ENCODE measurements around the gene LIPC. TPM values are rescaled to one million over a fixed set of nuclear protein-coding genes. Genes with fewer than 3 reads are reported as not detected.
A peak's percentile ranks its signal among the peaks of the same experiment; 100 is the strongest.

LIPC gene
- total RNA-seq, 2 experiments from 2014 or later, result 0.60 to 0.68 TPM

DNA sequence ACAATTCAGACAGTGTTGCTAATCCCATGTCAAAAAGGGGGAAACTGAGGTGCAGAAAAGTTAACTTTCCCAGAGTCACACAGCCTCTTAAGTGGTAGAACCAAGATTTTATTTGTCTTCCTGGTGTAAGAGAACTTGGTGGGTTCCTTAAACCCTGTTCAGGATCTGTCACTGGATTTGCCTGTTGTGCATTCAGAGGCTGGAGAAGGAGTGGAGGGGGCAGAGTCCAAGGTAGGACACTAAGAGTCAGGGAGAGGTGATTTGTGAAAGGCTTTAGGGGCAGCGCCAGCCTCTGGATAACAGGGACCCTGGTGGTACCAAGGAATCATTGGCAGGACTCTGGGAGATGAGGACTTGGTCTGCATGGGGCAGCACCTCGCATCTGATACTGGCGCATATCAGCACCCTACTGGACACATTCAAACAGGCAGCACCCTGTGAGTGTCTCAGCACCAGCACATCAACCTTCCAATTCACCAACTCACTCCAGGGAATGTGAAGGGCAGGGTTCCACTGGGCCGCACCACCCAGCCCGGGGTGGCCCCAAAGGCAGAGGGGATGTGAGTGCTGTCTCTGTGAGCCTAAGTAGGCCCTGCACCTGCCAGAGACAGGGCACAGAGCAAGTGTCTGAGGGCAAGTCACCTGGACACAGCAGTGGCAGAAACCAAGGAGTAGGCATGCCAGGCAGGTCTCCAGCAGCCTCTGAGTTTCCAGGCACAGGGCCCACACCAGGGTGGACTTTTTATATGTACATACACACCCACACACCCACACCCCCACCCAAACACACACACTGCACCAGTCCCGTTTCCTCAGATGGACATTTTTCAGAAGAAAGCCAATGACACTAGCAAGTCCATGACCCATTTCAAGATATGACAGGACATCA, 71.6 kb downstream of the LIPC start:
- H3K27me3 Mint-ChIP-seq, result peaks cover 29% of the 10 kb centered on the region
- no peak overlapping the region for H3K4me3 Mint-ChIP-seq
- peaks cover 2% of the 10 kb centered on the region for H3K36me3 Mint-ChIP-seq (ENCODE audit: low read depth)
- H3K9me3 Mint-ChIP-seq, result no peaks in the 10 kb centered on the region
- POLR2A ChIA-PET, result no interaction called here
- H3K27ac Mint-ChIP-seq, result no peak overlapping the region
- H3K4me1 Mint-ChIP-seq, result peaks cover 13% of the 10 kb centered on the region
- DNase-seq, result no peak
- CTCF ChIA-PET, result no interaction called here

DNA sequence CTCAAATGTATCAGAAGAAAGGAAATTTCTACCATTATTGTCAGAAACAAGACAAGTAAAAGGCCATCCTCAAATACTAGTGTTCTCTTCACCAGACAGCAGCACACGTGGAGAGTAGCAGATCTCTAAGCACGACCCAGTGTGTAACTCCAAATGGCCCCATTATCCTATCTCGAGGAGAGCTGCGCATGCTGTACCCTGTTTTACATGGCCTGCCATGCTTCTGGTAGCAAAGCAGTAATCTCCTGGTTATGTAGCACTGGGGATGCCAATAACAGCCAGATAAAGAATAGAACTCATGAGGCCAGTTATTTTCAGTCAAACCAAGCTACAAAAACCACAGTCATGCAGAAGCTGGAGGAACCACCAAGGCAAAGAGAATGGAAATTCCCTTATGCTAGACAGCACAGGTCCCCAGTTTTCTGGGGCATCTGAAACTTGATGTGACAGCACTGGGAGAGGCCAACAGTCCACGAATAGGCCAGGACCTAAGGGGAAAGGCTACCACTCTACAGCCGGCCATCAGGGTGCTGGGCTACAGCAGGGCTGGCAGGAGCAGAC, 73.0 kb downstream of the LIPC start:
- POLR2A ChIA-PET, result no interaction called here
- Mint-ChIP-seq H3K27ac (no peak overlapping the region), H3K27me3 (peaks cover 32% of the 10 kb centered on the region)

DNA sequence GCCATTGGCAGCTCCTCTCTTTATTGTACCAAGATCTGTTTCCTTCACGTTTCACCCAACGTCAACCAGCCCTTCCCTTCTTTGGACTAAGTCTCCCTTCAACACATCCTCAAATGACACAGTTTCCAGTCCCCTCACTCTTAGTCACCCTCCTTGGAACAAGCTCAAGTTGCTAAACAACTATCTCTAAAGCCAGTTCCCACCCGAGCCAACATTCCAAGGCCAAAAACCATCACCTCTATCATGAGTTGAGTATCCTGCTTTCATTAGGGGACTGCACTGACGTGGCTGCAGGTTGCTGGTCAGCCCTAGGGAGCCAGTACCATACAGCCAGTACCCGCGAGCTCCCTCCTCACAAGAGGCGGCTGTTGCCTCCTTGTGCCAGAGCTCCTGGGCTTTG, 73.8 kb downstream of the LIPC start:
- POLR2A ChIA-PET, result no interaction called here
- no peaks in the 10 kb centered on the region for H3K9me3 Mint-ChIP-seq
- peaks cover 35% of the 10 kb centered on the region for H3K27me3 Mint-ChIP-seq
- CTCF ChIA-PET, result interaction anchor here (1.4 kb wide), 1 partner anchor 29 kb away, joined by 3 read pairs; no protein-coding TSS in a partner anchor
- peaks cover 2% of the 10 kb centered on the region for H3K36me3 Mint-ChIP-seq (ENCODE audit: low read depth)
- H3K27ac Mint-ChIP-seq, result no peak overlapping the region
- no peak for DNase-seq
- no peak overlapping the region for H3K4me3 Mint-ChIP-seq
- peaks cover 13% of the 10 kb centered on the region for H3K4me1 Mint-ChIP-seq

More for the DNA sequence above, 73.0 kb downstream of the LIPC start:
- Mint-ChIP-seq H3K4me1 (peaks cover 13% of the 10 kb centered on the region), H3K36me3 (ENCODE audit: low read depth) (peaks cover 2% of the 10 kb centered on the region), H3K4me3 (no peak overlapping the region), H3K9me3 (no peaks in the 10 kb centered on the region)
- no peak for DNase-seq
- CTCF ChIA-PET, result interaction anchor here (0.6 to 1.4 kb wide), 2 partner anchors 28 to 169 kb away, joined by 3 to 4 read pairs; no protein-coding TSS in a partner anchor

DNA sequence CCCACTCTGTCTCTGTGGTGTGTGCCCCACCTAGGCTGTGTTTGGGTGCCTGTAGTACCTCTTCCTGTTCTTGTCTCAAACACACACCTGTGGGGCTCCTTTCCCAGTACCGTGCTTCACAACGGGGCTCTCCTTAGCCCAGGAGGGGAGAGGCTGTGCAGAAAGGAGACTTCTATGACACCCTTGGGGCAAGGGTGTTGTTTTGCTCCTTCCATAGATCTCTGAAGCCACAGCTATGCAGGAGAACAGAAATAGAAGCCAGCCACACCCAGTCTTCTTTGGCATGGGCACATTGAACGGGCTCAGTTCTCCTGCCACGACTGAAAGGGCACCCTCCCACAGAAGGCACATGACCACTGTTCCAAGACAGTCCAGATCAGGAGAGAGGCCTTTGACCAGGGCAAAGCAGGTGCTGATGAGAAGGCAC, 74.3 kb downstream of the LIPC start:
- no peak overlapping the region for H3K27ac Mint-ChIP-seq
- DNase-seq, result no peak
- POLR2A ChIA-PET, result interaction anchor here (1.3 kb wide), 1 partner anchor 38 kb away, joined by 4 read pairs; no protein-coding TSS in a partner anchor

DNA sequence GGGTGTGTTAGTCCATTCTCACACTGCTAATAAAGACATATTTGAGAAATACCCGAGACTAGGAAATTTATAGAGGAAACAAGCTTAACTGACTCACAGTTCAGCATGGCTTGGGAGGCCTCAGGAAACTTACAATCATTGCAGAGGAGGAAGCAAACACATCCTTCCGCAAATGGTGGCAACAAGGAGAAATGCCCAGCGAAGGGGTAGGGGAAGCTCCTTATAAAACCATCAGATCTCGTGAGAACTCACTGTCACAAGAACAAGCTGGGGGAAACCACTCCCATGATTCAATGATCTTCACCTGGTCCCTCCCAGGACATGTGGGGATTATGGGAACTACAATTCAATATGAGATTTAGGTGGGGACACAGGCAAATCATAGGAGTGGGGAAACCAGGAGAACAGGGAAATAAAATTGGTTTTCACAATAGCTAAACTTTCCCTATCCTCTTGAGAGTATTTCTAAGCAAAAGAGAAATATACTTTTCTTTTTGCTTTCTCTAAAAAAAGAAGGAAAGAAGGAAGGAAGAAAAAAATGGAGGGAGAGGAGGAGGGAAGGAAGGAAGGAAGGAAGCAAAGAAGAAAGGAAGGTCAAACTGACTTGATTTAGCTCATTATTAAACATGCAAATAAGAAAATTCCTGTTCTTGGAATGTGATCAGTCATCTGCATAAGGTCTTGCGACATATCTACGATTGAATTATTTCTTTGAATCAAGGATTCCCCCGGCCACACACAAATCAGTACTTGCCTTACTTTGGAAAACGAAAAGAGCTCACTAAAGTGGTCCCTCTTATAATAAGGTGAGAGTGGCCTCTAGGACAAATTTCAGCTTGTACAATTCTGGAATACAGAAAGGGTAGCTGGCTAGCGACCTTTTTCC, 75.2 kb downstream of the LIPC start:
- no peak for DNase-seq
- no peaks in the 10 kb centered on the region for H3K9me3 Mint-ChIP-seq
- CTCF ChIA-PET, result interaction anchor here (1.2 to 2.0 kb wide), 2 partner anchors 9 to 10 kb away, joined by 4 to 7 read pairs; no protein-coding TSS in a partner anchor
- H3K4me1 Mint-ChIP-seq, result peaks cover 13% of the 10 kb centered on the region
- POLR2A ChIA-PET, result interaction anchor here (1.0 to 1.3 kb wide), 3 partner anchors 9 to 38 kb away, joined by 4 read pairs; no protein-coding TSS in a partner anchor
- peaks cover 29% of the 10 kb centered on the region for H3K27me3 Mint-ChIP-seq
- no peak overlapping the region for H3K4me3 Mint-ChIP-seq
- H3K36me3 Mint-ChIP-seq (ENCODE audit: low read depth), result peaks cover 2% of the 10 kb centered on the region
- H3K27ac Mint-ChIP-seq, result no peak overlapping the region

More for the DNA sequence above, 74.3 kb downstream of the LIPC start:
- CTCF ChIA-PET, result interaction anchor here (2.0 kb wide), 1 partner anchor 11 kb away, joined by 7 read pairs; no protein-coding TSS in a partner anchor
- Mint-ChIP-seq H3K4me1 (peaks cover 13% of the 10 kb centered on the region), H3K27me3 (peaks cover 31% of the 10 kb centered on the region), H3K36me3 (ENCODE audit: low read depth) (peaks cover 2% of the 10 kb centered on the region), H3K4me3 (no peak overlapping the region), H3K9me3 (no peaks in the 10 kb centered on the region)

DNA sequence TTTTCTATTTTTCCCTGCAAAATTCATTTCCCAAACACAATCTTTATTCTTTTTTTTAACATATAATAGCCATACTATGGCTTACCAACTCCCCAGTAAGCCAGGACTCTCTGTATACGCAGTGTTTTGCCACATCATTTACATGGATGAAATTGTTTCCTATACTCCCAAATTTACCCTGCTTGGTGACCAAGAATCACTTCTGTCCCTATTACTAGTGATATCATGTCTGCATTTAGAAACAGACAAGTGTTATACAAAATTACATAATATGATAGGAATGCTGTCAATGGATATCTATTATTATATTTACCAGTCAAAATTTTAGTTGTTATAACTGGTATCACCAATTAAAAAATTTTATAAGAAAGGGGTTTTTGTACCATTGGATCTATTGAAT, 77.8 kb downstream of the LIPC start:
- Mint-ChIP-seq H3K4me1 (peaks cover 22% of the 10 kb centered on the region), H3K9me3 (no peaks in the 10 kb centered on the region), H3K4me3 (no peak overlapping the region), H3K27me3 (peaks cover 27% of the 10 kb centered on the region), H3K36me3 (ENCODE audit: low read depth) (peaks cover 2% of the 10 kb centered on the region), H3K27ac (no peak overlapping the region)
- CTCF ChIA-PET, result no interaction called here
- no peak for DNase-seq
- POLR2A ChIA-PET, result no interaction called here

DNA sequence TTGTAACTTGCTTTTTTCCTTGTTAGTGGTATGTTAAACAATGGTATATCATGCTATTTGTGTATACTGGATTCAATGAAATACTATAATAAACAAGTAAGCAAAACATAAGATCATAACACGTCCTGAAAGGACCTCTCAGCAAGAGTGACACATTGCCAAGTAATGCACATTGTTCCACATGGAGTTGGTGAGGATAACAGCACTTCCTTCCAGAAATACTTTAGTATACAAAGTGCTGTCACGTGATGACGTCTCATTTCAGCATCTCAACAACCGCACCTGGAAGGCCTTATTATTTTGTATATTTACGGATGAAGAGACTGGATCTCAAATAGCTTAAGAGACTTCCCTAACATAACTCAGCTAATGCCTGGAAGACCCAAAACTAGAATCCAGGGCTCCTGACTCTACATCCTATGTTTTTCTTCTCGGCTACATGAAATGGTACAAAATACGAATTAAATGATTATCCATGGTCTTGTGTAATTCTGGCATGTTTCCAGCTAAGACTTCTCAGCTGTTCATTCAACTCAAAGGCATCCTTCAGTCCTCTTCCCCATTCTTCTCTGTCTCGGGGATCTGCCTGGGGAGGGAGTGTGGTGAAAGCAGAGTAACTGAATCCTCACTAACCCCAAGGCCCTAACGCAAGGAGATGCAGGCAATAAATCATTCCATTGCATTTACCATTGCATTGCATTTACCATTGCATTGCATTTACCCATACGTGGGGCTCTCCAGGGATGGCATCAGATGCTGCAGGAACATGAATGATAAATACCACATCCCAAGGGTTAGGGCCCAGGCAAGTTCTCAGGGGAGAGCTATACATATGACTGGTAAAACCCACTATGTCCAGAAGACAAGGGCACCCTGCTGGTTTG, 79.2 kb downstream of the LIPC start:
- Mint-ChIP-seq H3K4me3 (no peak overlapping the region), H3K9me3 (peaks cover 7% of the 10 kb centered on the region), H3K4me1 (peaks cover 24% of the 10 kb centered on the region), H3K36me3 (ENCODE audit: low read depth) (peaks cover 9% of the 10 kb centered on the region), H3K27me3 (peaks cover 27% of the 10 kb centered on the region), H3K27ac (no peak overlapping the region)
- ChIA-PET CTCF (no interaction called here), POLR2A (interaction anchor here (1.0 kb wide), 1 partner anchor 10 kb away, joined by 3 read pairs; no protein-coding TSS in a partner anchor)
- no peak for DNase-seq

DNA sequence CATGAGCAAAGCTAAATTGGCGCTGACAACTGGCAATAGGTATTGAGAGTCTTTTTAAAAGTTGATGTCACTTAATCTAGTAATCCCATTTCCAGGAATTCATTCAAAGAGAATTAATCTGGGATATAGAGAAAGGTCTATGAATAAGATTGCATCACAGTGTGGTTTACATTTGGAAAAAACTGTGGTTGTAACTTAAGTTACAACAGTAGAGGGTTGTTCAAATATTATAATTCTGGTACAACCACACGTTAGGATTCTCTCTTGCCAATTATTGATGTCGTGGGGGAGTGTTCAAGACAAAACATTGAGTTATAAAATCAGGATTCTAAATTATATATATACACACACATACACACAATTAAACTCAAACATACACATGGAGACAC, 79.8 kb downstream of the LIPC start:
- Mint-ChIP-seq H3K4me3 (no peak overlapping the region), H3K27me3 (peaks cover 25% of the 10 kb centered on the region), H3K9me3 (peaks cover 7% of the 10 kb centered on the region), H3K4me1 (peaks cover 21% of the 10 kb centered on the region), H3K36me3 (ENCODE audit: low read depth) (peaks cover 9% of the 10 kb centered on the region), H3K27ac (no peak overlapping the region)
- CTCF ChIA-PET, result no interaction called here
- POLR2A ChIA-PET, result no interaction called here
- no peak for DNase-seq

DNA sequence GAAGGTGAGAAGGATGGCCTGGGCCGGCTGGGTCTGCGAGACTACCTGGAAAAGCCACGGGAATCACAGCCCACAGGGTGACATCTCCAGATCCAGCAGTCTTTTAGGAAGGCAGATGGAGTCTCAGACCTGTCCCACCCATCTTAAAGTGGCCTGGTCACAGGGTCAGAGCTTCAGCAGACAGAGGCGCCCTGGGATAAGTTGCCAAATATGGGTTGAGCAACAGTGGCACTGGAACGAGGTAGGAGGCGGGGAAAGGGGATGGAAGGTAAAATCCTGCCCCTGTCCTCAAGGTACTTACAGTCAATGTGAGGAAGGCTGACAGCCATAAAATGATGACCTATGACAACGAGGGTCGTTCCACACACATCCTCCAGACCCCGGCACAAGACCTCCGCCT, 80.7 kb downstream of the LIPC start:
- Mint-ChIP-seq H3K36me3 (ENCODE audit: low read depth) (peaks cover 9% of the 10 kb centered on the region), H3K27ac (no peak overlapping the region), H3K27me3 (peaks cover 18% of the 10 kb centered on the region), H3K4me1 (peaks cover 28% of the 10 kb centered on the region), H3K9me3 (peaks cover 7% of the 10 kb centered on the region), H3K4me3 (no peak overlapping the region)
- POLR2A ChIA-PET, result no interaction called here
- DNase-seq, result no peak
- CTCF ChIA-PET, result no interaction called here

DNA sequence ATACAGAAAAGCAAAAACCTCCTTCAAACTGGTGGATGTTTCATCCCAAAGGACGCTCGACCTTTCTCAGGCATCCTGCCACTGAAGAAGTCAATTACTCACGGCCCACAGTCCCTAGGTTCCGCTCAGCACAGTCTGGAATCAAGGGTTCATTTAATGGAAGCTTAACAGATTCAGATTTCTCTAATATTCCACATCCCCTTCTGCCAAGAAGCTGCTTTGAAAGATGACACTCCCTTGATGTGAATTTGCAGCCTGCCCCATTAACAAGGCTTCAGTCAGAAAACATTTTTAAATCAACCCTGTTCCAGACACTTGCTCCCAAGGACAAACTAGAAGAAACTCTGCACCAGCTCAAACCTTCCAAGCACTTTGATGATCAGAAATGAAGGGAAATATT, 81.2 kb downstream of the LIPC start:
- POLR2A ChIA-PET, result no interaction called here
- Mint-ChIP-seq H3K27me3 (peaks cover 13% of the 10 kb centered on the region), H3K27ac (no peak overlapping the region), H3K4me1 (peaks cover 33% of the 10 kb centered on the region), H3K4me3 (no peak overlapping the region), H3K36me3 (ENCODE audit: low read depth) (peaks cover 9% of the 10 kb centered on the region), H3K9me3 (peaks cover 7% of the 10 kb centered on the region)
- DNase-seq, result no peak
- CTCF ChIA-PET, result no interaction called here

DNA sequence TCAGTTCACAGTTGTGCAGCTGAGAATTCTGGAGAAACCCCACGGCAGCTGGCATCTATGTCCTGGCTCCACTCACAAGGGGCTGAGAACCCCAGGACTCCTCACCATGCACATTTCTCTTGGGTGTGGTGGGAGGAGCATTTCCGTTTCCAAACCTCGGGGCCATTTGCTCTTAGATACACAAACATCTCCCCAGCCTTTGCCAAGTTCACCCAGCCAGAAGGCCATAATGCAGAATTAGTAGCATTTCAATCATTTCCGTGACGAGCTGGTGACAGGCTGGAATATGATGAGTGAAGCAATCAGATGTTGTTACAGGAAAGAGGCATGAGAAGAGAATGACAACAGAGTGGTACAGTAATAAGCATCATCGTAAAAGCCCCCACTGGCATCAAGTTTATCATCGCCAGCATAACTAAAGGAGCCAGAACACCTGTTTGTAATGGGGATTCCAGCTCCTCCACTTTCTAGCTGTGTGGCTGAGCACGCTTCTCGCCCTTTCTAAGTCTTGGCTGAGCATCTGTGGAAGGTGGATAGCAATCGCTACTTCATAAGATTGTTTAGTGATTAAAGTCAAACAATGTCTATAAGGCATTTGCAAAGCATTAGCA, 82.0 kb downstream of the LIPC start:
- H3K27me3 Mint-ChIP-seq, result peaks cover 6% of the 10 kb centered on the region
- H3K4me3 Mint-ChIP-seq, result no peak overlapping the region
- DNase-seq, result no peak
- H3K27ac Mint-ChIP-seq, result no peak overlapping the region
- peaks cover 40% of the 10 kb centered on the region for H3K4me1 Mint-ChIP-seq
- H3K9me3 Mint-ChIP-seq, result peaks cover 7% of the 10 kb centered on the region
- peaks cover 9% of the 10 kb centered on the region for H3K36me3 Mint-ChIP-seq (ENCODE audit: low read depth)
- CTCF ChIA-PET, result no interaction called here
- POLR2A ChIA-PET, result no interaction called here

DNA sequence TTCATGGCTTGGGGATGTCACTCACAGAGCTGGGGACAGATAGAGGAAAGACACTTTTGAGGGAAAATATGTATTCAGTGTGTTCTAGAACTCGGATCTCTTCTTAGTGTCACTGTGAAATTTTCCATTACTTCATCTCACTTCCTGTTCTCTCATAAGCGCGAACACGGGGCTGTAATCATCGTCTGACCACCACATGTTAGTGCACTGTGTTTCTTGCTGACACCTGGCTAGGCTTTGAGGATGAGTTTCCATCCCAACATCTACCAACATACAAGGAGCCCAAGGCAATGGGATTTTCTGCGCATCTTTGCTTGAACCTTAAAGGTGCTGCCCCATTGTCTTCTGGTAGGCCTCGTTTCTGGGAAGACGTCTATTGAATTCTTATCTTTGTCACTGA, 84.0 kb downstream of the LIPC start:
- peaks cover 42% of the 10 kb centered on the region for H3K4me1 Mint-ChIP-seq
- H3K36me3 Mint-ChIP-seq (ENCODE audit: low read depth), result peaks cover 9% of the 10 kb centered on the region
- no peak overlapping the region for H3K4me3 Mint-ChIP-seq
- DNase-seq, result peak; percentile 33
- peaks cover 7% of the 10 kb centered on the region for H3K9me3 Mint-ChIP-seq
- ChIA-PET POLR2A (interaction anchor here (0.9 kb wide), 1 partner anchor 9 kb away, joined by 4 read pairs; no protein-coding TSS in a partner anchor), CTCF (interaction anchor here (0.6 kb wide), 1 partner anchor 26 kb away, joined by 3 read pairs; no protein-coding TSS in a partner anchor)
- peak overlapping the region; percentile 32 for H3K27ac Mint-ChIP-seq
- H3K27me3 Mint-ChIP-seq, result no peaks in the 10 kb centered on the region

All from activated CD4-positive, alpha-beta memory T cell treated with anti-CD3 and anti-CD28 coated beads, Interleukin-2, amount 10 ng/mL, durations not matched to agents 7 days and 5 days (primary cell).